GM10266 (cell line): ENCODE measurements around the gene UBE2H.
"Not testable (repeated sequence)": the region's sequence is repeated elsewhere in the genome, so short reads cannot be mapped to it uniquely, and the experiment has no call there.

ENCODE experiments used
- DNase-seq: peaks from one replicate; pipeline ENCODE4 v3.0.0; 2012; ENCODE audit errors: extremely low spot score
- CTCF ChIP-seq: IDR thresholded peaks from 2 replicates; pipeline ENCODE4 v1.5.1; 2012; ENCODE audit warnings: mild to moderate bottlenecking, low read depth; ENCODE audit not compliant: control insufficient read depth, insufficient read depth; ENCODE audit errors: missing control alignments

Gene UBE2H

GRCh38 chr7:129872054-129872453, 80.7 kb downstream of the UBE2H start:
- no peak for DNase-seq
- TF ChIP-seq CTCF, result no peak

GRCh38 chr7:129870668-129871067, 82.1 kb downstream of the UBE2H start:
- no peak for DNase-seq

GRCh38 chr7:129866251-129866650, 86.5 kb downstream of the UBE2H start:
- no peak for TF ChIP-seq CTCF
- no peak for DNase-seq

More at GRCh38 chr7:129870668-129871067, 82.1 kb downstream of the UBE2H start:
- TF ChIP-seq CTCF, result no peak

GRCh38 chr7:129865925-129866201, 86.9 kb downstream of the UBE2H start:
- no peak for TF ChIP-seq CTCF

GRCh38 chr7:129865093-129865924, 87.5 kb downstream of the UBE2H start:
- DNase-seq, result no peak
- TF ChIP-seq CTCF, result no peak

More at GRCh38 chr7:129865925-129866201, 86.9 kb downstream of the UBE2H start:
- DNase-seq, result no peak

GRCh38 chr7:129864676-129865075, 88.1 kb downstream of the UBE2H start:
- DNase-seq, result not testable (repeated sequence)

GRCh38 chr7:129864042-129864441, 88.7 kb downstream of the UBE2H start:
- DNase-seq, result no peak
- no peak for TF ChIP-seq CTCF

- TF ChIP-seq CTCF, result no peak
These were observed 90.1 kb downstream of the UBE2H start for GRCh38 chr7:129862682-129863081.

GRCh38 chr7:129860784-129861183, 92.0 kb downstream of the UBE2H start:
- DNase-seq, result not testable (repeated sequence)

More at GRCh38 chr7:129862682-129863081, 90.1 kb downstream of the UBE2H start:
- no peak for DNase-seq
